Cerebellar cortex (tissue), 1 donor: ENCODE data around the gene GIT2.
"Not testable (repeated sequence)": the region's sequence is repeated elsewhere in the genome, so short reads cannot be mapped to it uniquely, and the experiment has no call there.

ENCODE experiments used
- DNase-seq: peaks from one replicate; pipeline ENCODE4 v3.0.0-alpha.2; 2015; ENCODE audit warnings: low spot score

GIT2 gene

DNA sequence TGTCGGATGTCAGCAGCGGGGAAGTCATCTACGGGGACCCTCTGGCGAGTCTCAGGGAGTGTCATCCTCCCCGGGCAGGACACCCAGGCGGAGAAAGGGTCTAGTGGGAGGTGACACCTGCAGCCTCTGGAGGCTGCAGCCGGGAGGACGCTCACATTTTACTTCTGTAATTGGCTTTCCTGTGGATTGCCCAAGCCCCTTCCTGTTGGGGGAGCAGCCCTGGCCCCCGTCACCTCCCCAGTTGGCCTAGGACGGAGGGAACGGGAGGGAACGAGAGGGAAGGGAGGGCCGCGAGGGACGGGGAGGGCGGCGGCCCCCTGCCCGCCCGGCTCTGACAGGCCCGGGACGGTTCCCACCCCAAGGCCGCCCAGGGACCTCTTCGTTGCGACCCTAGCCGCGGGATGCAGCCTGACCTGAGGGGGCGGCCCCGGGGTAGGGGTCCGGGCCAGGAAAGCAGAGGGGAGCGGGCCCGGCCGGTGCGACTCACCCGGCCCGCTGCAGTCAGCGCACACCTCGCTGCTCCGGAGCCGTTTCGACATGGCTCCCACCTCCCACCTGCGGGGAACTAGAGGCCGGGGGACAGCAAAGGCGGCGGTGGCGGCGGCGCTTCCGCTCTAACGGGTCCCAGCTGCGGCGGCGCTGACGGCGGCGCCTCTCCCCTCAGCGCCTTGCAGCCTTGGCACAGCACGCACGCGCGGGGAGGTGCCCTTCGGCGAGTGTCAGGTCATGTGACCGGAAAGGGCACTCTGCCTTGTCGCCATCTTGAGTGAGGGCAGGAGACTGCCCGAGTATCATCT is at the start of gene GIT2:
Gene GIT2, minus strand, starts transcription at position 683 of the 797 bp plus-strand sequence. Its CDS starts 144 bp downstream, at position 539.
- DNase-seq, result peak; percentile 96

- no peak for DNase-seq
Measured at GRCh38 chr12:110042264-110042663, 46.1 kb upstream of the GIT2 start.

- DNase-seq, result no peak
Measured at GRCh38 chr12:110039085-110039807, 43.1 kb upstream of the GIT2 start.

- no peak for DNase-seq
Measured at GRCh38 chr12:110038741-110039084, 42.5 kb upstream of the GIT2 start.

- DNase-seq, result no peak
Measured at GRCh38 chr12:110037315-110037714, 41.1 kb upstream of the GIT2 start.

DNA sequence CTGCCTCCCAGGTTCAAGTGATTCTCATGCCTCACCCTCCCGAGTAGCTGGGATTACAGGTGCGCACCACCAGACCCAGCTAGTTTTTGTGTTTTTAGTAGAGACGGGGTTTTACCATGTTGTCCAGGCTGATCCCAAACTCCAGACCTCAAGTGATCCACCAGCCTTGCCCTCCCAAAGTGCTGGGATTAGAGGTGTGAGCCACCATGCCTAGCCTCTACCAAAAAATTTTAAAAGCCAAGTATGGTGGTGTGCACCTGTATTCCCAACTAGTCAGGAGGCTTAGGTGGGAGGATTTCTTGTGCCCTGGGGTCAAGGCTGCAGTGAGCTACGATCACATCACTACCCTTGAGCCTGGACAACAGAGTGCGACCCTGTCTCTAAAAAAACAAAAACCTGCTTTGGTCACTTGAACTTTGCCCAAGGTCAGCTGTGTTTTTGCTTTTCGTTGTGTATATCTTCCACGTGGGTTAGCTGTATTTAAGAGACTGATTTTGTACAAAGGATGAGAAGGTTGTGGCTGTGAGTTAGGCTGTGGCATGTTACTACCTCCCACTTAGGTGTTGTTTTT is 39.5 kb upstream of the GIT2 start:
- no peak for DNase-seq

- DNase-seq, result no peak
Measured at GRCh38 chr12:110033888-110034287, 37.7 kb upstream of the GIT2 start.

DNA sequence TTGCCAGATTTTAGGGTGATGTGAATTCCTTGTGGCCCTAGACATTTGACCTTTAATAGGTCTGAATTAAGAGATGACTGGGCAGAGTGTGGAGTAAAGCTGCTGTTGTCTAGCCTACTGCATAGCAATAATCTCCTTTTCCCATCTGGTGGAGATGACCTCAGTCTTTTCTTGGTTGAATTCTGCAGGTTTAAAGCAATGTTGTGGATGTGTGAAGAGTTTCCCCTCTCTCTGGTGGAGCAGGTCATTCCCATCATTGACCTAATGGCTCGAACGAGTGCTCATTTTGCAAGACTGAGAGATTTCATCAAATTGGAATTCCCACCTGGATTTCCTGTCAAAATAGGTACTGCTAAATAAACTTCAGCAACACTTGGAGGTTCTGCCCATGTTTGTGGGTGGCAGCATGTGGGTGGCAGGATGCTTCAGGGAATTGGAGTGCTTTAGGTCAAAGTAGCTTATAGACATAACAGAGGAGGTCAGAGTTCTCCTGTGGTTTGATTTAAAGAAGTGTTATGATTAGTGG is 33.2 kb upstream of the GIT2 start:
- no peak for DNase-seq

- DNase-seq, result no peak
Measured at GRCh38 chr12:110028323-110028722, 32.2 kb upstream of the GIT2 start.

DNA sequence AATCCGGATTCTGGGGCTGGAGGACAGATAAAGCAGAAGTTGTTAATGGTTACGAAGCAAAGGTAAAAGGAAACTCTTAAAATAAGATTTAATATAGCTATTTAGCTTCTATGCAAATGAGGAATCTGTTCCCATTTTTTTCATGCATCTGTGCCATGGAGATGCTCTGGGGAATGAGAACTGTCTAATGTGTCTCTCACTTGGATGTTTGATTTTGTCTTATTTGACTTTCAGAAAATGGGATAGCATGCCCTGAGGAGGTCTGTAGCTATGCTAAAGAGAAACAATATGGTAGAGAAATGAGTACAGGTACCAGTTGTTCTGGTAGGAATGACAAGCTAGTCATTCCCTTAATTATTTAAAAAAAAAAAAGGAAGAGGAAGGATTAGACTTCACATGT is 27.9 kb upstream of the GIT2 start:
- DNase-seq, result peak; percentile 9

DNA sequence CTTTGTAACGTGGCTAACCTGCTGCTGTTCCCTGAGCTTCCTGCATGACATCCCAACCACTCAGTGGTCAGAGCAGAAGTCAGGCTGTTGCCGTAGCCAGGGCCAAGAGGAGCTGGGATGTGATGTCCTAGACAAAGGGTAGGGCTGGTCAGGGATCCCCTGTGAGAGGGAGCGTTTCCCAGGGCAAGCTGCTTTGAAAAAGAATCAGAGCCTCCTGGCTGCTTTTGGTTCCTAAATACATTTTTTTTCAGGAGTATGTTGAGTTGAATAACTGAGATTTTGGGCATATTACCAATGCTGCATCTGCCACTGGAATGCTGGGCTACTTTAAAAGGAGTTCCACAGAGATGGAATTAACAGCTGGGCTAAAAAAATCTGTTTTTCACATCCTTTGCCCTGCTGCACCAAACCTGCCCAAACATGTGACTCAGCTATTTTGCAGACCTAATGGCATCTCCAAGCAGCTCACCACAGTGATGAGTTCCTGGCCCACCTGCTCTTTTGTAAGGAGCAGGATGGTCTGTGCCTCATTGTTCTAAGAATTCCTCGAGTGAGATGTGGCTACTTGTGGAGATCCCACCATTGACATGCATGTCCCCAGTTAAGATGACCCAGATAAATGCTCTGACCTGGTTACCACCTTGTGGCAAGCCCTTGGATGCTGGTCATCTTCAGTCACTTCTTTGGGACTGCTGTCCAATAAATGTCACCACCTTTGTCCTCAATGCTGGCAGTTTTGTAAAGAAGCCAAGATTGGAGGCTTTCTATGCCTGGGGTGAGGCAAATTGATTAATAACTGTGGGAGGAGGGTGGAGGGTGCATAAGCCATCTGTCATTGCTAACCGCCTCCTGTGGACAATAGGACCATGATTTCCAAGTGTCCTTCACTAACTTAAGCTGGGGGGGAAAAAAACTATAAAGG is 27.2 kb upstream of the GIT2 start:
- DNase-seq, result peak; percentile 55

- no peak for DNase-seq
Measured at GRCh38 chr12:110020956-110021355, 24.8 kb upstream of the GIT2 start.

DNA sequence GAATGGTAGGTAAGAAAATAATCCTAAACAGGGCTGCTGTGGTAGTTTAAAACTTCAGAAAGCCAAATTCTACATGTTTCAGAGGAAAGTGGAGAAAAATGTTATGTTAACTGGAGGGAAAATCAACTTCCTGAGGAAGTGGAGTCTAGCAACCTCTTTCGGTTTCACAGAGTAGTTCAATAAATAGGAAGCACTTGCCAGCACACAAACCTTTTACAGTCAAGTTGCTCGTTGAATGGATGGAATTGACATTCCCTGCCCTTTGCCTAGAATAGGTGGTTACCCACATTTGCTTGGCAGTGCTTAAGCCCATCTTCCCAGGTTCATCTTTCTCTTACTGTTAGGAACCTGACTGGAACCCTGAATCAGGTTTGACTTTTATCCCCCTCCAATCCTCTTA is 19.0 kb upstream of the GIT2 start:
- no peak for DNase-seq

DNA sequence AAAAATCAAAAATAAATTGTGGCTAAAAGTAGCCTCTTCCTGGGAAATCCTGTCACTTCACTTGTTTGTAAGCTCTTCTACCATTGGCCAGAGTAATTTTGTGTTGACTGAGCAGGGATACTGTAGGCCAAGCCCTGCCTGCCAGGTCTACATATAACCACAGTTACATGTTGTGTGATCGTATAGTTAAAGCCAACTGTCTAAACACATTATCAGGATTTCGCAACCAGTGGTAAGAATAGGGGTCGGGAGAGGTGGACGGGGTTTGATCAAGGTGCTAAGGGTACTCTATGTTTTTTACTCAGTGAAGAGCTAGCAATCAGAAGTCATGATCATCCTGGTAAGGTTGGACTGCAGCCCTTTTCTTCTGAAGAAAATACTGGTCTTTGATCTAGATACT is 16.5 kb upstream of the GIT2 start:
- no peak for DNase-seq

DNA sequence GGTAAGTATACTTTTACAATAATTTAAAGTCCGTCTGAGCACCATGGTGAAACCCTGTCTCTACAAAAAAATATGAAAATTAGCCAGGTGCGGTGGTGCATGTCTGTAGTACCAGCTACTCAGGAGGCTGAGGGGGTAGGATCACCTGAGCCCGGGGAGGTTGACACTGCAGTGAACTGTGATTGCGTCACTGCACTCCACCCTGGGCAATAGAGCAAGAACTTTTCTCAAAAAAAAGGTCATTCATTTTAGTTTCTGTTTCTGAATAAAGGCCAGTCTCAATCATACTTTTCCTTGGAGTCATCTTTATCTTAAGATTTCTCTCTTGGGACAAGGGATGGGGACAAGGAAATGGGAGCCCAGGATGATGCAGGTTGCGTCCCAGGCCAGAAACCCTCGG is 16.0 kb upstream of the GIT2 start:
- no peak for DNase-seq

DNA sequence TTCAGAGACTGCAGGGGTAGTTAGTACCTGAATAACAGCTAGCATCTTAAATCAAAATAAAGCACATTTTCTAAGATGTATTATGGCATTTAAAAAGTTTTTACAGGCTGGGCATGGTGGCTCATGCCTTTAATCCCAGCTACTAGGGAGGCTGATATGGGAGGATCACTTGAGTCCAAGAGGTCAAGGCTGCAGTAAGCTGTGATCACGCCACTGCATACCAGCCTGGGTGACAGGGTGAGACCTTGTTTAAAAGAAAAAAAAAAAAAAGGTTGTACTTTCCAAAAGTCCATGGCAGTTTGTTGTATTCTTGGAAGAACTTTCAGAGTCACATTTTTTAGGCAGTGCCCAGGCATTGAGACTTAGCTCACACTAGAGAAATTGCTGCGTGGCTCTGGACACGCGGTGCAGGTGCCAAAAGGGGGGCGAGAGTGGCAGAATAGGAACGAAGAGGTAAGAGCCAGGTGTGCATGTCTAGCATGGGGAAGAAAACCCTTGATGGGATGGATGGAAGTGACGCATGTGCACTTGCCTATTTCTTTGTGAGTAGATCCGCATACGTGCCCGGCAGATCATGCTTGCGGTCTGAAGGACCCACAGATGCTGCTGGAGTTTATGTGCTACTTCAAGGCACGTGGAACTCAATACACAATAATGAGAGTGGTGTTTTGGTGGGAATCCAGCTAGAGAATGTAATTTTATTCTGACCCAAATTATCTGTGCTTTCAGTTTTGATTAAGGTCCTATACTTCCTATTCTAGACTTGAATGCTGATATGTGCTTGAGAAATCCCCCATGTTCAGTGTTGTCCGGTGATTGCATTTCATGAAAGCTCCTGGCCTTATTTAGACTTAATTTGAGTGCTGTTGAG is 14.9 kb upstream of the GIT2 start:
- DNase-seq, result no peak

- not testable (repeated sequence) for DNase-seq
Measured at GRCh38 chr12:110008681-110009398, 12.7 kb upstream of the GIT2 start.

GRCh38 chr12:110007881-110008280 is 11.7 kb upstream of the GIT2 start:
- DNase-seq, result no peak

GRCh38 chr12:110006115-110006514 is 9.9 kb upstream of the GIT2 start:
- DNase-seq, result no peak

DNA sequence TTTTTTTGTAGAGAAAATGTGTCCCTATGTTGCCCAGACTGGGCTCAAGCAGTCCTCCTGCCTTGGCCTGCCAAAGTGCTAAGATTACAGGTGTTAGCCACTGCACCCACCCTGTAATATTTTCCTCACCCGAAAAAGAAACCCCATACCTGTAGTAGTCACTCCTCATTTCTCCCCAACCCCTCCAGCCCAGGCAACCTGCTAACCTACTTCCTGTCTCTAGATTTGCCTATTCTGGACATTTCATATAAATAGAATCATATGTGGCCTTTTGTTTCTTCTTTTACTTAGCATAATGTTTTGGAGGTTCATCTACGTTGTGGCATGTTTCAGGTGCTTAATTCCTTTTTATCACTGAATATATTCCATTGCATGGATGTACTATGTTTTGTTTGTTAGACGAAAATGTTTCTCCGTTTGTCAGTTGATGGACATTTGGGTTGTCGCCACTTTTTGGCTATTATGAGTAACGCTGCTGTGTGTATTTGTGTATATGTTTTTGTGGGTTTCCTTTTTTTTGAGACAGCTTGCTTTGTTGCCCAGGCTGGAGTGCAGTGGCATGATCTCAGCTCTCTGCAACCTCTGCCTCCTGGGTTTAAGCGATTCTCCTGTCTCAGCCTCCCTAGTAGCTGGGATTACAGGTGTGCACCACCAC is 9.3 kb upstream of the GIT2 start:
- no peak for DNase-seq
